ENCODE results near the gene MMS22L.

DNA sequence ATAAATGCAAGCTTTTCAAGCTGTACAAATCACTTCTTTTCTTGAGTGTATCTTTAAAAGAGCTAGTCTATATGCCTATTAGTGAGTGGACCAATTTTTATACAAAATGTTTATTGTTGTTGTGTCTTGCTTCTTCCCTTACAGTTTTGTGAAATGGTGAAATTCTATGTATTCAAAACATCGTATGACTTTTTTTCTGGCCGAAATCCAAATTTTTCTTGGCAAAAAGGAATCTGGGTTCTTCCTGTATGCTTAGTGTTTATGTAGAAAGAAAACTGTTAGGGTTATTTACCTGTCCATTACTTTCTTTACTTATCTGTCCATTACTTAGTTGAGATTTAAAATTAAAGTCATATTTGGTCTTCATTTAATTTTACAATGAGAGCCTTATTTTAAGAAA is 153.9 kb downstream of the MMS22L start:
- TF ChIP-seq, protein P1, sequence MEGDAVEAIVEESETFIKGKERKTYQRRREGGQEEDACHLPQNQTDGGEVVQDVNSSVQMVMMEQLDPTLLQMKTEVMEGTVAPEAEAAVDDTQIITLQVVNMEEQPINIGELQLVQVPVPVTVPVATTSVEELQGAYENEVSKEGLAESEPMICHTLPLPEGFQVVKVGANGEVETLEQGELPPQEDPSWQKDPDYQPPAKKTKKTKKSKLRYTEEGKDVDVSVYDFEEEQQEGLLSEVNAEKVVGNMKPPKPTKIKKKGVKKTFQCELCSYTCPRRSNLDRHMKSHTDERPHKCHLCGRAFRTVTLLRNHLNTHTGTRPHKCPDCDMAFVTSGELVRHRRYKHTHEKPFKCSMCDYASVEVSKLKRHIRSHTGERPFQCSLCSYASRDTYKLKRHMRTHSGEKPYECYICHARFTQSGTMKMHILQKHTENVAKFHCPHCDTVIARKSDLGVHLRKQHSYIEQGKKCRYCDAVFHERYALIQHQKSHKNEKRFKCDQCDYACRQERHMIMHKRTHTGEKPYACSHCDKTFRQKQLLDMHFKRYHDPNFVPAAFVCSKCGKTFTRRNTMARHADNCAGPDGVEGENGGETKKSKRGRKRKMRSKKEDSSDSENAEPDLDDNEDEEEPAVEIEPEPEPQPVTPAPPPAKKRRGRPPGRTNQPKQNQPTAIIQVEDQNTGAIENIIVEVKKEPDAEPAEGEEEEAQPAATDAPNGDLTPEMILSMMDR (IDR thresholded peaks at IDR 0.05): no peak
- no peak for TF ChIP-seq POLR2A (IDR thresholded peaks at IDR 0.05)
